Adrenal gland (tissue), 12 donors: ENCODE data around the gene GPR35. TPM values are rescaled to one million over a fixed set of nuclear protein-coding genes. Genes with fewer than 3 reads are reported as not detected.

Experiments
- DNase-seq, 7 donors: peaks; one replicate each; pipeline ENCODE4 v3.0.0-alpha.2; 2019 to 2020
- H3K27ac ChIP-seq, 5 donors: fragments of 200-600 bp; sonication (generic) in 4 of 5; 1 replicate in 3 of 5; 2 replicates in 2 of 5; pipeline versions ENCODE4 v1.5.1 to v1.8.0; 2016 to 2020; ENCODE audit warnings: mild to moderate bottlenecking in 1 of 5
- H3K27me3 ChIP-seq: fragments of 200-600 bp; 2 replicates; pipeline ENCODE4 v1.8.0; 2021
- H3K36me3 ChIP-seq, 2 donors: fragments of 200-600 bp; replicated peaks in 1 of 2; 1 replicate in 1 of 2; 2 replicates in 1 of 2; pipeline versions ENCODE4 v1.5.1 to v1.8.0; 2018 to 2022
- H3K4me1 ChIP-seq, 2 donors: fragments of 200-600 bp; replicated peaks in 1 of 2; 1 replicate in 1 of 2; 2 replicates in 1 of 2; pipeline versions ENCODE4 v1.5.1 to v1.8.0; 2018 to 2021
- H3K4me3 ChIP-seq, 4 donors: fragments of 200-600 bp; sonication (generic) in 3 of 4; one replicate each; pipeline ENCODE4 v1.5.1; 2016 to 2018
- H3K9me3 ChIP-seq, 3 donors: fragments of 200-600 bp; sonication (generic) in 1 of 3; replicated peaks in 1 of 3; 1 replicate in 2 of 3; 2 replicates in 1 of 3; pipeline versions ENCODE4 v1.5.1 to v1.8.0; 2016 to 2021
- POLR2A ChIP-seq, 2 donors: fragments of 450-650 bp; IDR thresholded peaks; one replicate each; pipeline ENCODE4 v1.6.1; 2017; ENCODE audit warnings: antibody characterized with exemption in 2 of 2, mild to moderate bottlenecking in 2 of 2, moderate library complexity in 1 of 2
- WGBS, 4 donors: extraction: QIAGEN DNeasy Blood & Tissue Kit in 2 of 4; methylation state at CpG; one replicate each; pipeline versions ENCODE4 v1.1.5 to v1.1.7; 2013 to 2017; 5-methylcytosine and 5-hydroxymethylcytosine counted together
- intact Hi-C, 2 donors: fragments of 100-400 bp; cut with DNase I; formaldehyde crosslinking; loops; one replicate each; pipeline versions ENCODE4 v1.14.1 to v1.15.0; 2022 to 2023
- polyA plus RNA-seq, 3 donors: library from polyadenylated mRNA; stranded (reverse); fragments of 200-250 nt in 2 of 3; fragments of 350-450 nt in 1 of 3; fragmentation: Illumina TruSeq in 1 of 3; extraction: RNeasy Lipid Tissue Mini Kit (QIAGEN cat#74804) in 1 of 3; gene quantifications; one replicate each; pipeline ENCODE4 v1.2.3, GENCODE V29; 2013 to 2014
- total RNA-seq, 9 donors: library from RNA; depleted of rRNA in 4 of 9; stranded (reverse); fragments of >200 nt in 4 of 9; fragments of 120-200 nt in 1 of 9; fragmentation: NEBNext Ultra II Directional in 1 of 9; extraction: Animal tissue kit (Norgen Biotek cat#: 25700) in 1 of 9; gene quantifications; one replicate each; pipeline versions ENCODE4 v1.1.0 to v1.2.4, GENCODE V29; 2013 to 2023
- TF ChIP-seq, protein P1 (sequence below), 6 experiments: fragments of 450-650 bp in 4 of 6; fragments of 200-600 bp in 2 of 6; sonication (generic) in 1 of 6; IDR thresholded peaks; 1 replicate in 5 of 6; 2 replicates in 1 of 6; pipeline versions ENCODE4 v1.5.1 to v1.8.0; 2016 to 2021; ENCODE audit warnings: antibody characterized with exemption in 6 of 6, mild to moderate bottlenecking in 2 of 6, moderate library complexity in 1 of 6
- donor health status: healthy with polysubstance abuse.
- donor health status: Bipolar disorder and iron deficiency.
- donor health status: DM: yes; HTN: yes; CAD: no.
- donor health status: DM: no; HTN: no; CAD: no.
- donor health status: DM: no; HTN: no; CAD: no.
- donor health status: DM: yes; HTN: yes; CAD: no.

Gene GPR35
- total and polyA plus RNA-seq, 12 donors: 0.07 to 5.7 (median 1.0) TPM; not detected in 1

DNA sequence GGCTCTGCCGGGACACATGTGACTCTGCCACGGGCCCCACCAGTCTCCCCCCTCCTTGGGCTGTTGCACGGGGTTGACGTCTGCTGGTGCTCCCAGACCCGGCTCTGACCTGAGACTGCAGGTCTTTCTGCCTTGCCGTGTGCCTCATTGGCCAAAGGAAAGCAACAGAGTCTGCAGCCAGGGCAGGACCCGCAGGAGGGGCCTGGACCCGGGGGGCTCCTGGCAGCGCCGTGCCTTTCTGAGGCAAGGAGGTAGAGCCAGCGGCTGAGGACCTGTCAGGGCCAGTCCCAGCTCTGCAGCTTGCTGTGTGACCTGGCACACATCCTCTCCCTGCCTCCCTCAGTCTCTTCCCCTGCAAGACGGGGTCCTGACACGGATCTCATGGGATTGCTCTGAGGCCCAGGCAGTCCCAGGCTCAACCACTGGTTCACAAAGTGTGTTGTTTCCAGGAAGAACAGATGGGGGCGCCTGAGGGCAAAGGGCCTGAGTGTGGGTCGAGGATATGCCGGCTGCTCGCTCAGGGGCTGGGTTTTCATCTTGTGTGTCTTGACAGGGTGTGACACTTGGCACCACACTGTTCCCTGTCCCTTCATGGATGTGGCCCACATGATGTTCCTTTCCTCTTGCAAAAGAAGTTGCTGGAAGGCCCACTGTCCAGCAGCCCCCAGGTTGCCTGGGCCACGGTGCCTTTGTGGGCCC lies 29.8 kb upstream of the GPR35 start:
- Histone ChIP-seq H3K36me3 (peaks cover 0 to 39% of the 10 kb centered on the region in 2 donors), H3K27me3 (no peaks in the 10 kb centered on the region), H3K9me3 (no peaks in the 10 kb centered on the region), H3K27ac (no peak overlapping the region), H3K4me3 (no peak overlapping the region), H3K4me1 (no peaks in the 10 kb centered on the region)
- WGBS, 4 donors: 74 to 82% (median 77%) methylated on average over 8 to 18 of the region's 18 CpGs
- TF ChIP-seq, protein P1, sequence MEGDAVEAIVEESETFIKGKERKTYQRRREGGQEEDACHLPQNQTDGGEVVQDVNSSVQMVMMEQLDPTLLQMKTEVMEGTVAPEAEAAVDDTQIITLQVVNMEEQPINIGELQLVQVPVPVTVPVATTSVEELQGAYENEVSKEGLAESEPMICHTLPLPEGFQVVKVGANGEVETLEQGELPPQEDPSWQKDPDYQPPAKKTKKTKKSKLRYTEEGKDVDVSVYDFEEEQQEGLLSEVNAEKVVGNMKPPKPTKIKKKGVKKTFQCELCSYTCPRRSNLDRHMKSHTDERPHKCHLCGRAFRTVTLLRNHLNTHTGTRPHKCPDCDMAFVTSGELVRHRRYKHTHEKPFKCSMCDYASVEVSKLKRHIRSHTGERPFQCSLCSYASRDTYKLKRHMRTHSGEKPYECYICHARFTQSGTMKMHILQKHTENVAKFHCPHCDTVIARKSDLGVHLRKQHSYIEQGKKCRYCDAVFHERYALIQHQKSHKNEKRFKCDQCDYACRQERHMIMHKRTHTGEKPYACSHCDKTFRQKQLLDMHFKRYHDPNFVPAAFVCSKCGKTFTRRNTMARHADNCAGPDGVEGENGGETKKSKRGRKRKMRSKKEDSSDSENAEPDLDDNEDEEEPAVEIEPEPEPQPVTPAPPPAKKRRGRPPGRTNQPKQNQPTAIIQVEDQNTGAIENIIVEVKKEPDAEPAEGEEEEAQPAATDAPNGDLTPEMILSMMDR (IDR thresholded peaks at IDR 0.05): no peak
- TF ChIP-seq POLR2A (IDR thresholded peaks at IDR 0.05): no peak
- peak in 4 of 7 donors; percentile 7 to 25 (median 15) for DNase-seq
- intact Hi-C loops: no loop called here

DNA sequence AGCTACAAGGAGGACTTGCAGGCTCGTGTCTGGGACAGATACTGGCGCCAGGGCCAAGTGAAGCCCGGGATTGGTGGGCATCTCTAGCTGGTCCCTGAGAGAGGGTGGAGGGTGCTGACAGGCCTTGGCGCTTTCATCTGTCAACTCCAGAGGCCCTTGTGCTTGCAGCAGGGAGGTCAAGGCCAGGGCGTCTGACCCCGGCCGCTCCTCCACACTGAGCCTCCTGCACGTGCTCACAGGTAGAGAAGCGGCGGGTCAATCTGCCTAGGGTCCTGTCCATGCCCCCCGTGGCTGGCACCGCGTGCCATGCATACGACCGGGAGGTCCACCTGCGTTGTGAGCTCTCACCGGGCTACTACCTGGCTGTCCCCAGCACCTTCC lies 29.2 kb upstream of the GPR35 start:
- 83 to 91% (median 89%) methylated on average over 11 to 17 of the region's 17 CpGs for WGBS, 4 donors
- Histone ChIP-seq H3K36me3 (peaks cover 0 to 34% of the 10 kb centered on the region in 2 donors), H3K4me1 (no peaks in the 10 kb centered on the region), H3K9me3 (no peaks in the 10 kb centered on the region), H3K27ac (no peak overlapping the region), H3K4me3 (no peak overlapping the region), H3K27me3 (no peaks in the 10 kb centered on the region)
- DNase-seq: peak in 4 of 7 donors; percentile 3 to 18 (median 10)
- intact Hi-C loops: no loop called here
- TF ChIP-seq, protein P1 (IDR thresholded peaks at IDR 0.05): no peak
- no peak for TF ChIP-seq POLR2A (IDR thresholded peaks at IDR 0.05)

DNA sequence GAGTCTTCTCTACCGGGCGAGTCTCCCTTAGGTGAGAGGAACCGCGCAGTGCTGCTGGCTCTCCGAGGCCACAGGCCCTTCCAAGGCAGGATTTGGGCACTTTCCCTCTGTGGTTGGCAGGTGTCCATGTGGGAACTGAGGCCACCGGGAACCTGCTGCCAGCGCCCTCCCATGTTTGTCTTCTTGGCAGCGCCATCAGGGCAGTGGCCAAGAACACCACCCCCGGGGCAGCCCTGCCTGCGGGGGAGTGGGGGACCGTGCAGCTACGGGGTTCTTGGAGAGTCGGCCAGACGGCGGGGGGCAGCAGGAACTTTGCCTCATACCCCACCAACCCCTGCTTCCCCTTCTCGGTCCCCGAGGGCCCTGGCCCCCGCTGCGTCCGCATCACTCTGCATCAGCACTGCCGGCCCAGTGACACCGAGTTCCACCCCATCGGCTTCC lies 28.8 kb upstream of the GPR35 start:
- WGBS, 4 donors: 88 to 92% (median 88%) methylated on average over 11 to 23 of the region's 23 CpGs; no CpG with 5 or more reads in 1 of the 4 donors
- TF ChIP-seq, protein P1 (IDR thresholded peaks at IDR 0.05): no peak
- no peak for TF ChIP-seq POLR2A (IDR thresholded peaks at IDR 0.05)
- no peak overlapping the region for H3K4me3 ChIP-seq
- peak in 4 of 7 donors; percentile 5 to 19 (median 13) for DNase-seq
- H3K9me3 ChIP-seq: no peaks in the 10 kb centered on the region
- H3K27me3 ChIP-seq: no peaks in the 10 kb centered on the region
- intact Hi-C loops: no loop called here
- no peaks in the 10 kb centered on the region for H3K4me1 ChIP-seq
- peaks cover 0 to 29% of the 10 kb centered on the region in 2 donors for H3K36me3 ChIP-seq
- H3K27ac ChIP-seq: no peak overlapping the region

DNA sequence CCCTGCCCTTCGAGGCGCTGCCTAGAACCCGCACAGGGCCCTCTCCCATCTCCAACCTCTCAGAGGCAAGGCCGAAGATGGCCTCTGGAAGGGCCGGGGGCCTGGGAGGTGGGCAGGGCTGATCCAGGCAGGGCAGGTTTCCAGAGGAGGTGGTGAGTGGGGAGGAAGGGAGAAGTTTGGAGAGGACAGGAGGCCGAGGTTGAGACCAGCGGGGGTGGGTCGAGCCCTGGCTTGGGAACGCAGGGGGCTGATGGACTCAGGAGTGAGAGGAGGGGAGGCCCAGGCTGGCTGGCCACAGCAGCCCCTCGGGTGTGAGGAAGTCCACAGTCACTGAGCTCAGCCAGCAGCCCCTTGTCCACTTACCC lies 28.2 kb upstream of the GPR35 start:
- WGBS, 4 donors: 88 to 92% (median 90%) methylated on average over 7 to 10 of the region's 10 CpGs
- no peak overlapping the region for H3K27ac ChIP-seq
- DNase-seq: peak in 3 of 7 donors; percentile 6 to 12 (median 6)
- H3K4me1 ChIP-seq: no peaks in the 10 kb centered on the region
- H3K27me3 ChIP-seq: no peaks in the 10 kb centered on the region
- intact Hi-C loops: no loop called here
- no peak for TF ChIP-seq POLR2A (IDR thresholded peaks at IDR 0.05)
- TF ChIP-seq, protein P1 (IDR thresholded peaks at IDR 0.05): no peak
- no peak overlapping the region for H3K4me3 ChIP-seq
- H3K9me3 ChIP-seq: no peaks in the 10 kb centered on the region
- peaks cover 0 to 24% of the 10 kb centered on the region in 2 donors for H3K36me3 ChIP-seq
